GM21381 (cell line): Measurements from ENCODE around the gene SNPH.
"Not testable (repeated sequence)": the region's sequence is repeated elsewhere in the genome, so short reads cannot be mapped to it uniquely, and the experiment has no call there.

Experiments
- ATAC-seq: cut with Tn5 transposase; IDR thresholded peaks from one replicate; pipeline ENCODE4 v1.9.1; 2021; ENCODE audit warnings: mild to moderate bottlenecking, moderate library complexity; ENCODE audit not compliant: unreplicated experiment

SNPH gene

GRCh38 chr20:1266167-1266973 lies at the start of gene SNPH:
Gene SNPH, plus strand, starts transcription at chr20:1266294. Its CDS starts 29,946 bp downstream, at chr20:1296240.
- peak; percentile 65 for ATAC-seq

GRCh38 chr20:1216527-1217427 lies 49.3 kb upstream of the SNPH start:
- not testable (repeated sequence) for ATAC-seq

GRCh38 chr20:1222750-1223149 lies 43.3 kb upstream of the SNPH start:
- ATAC-seq: not testable (repeated sequence)

GRCh38 chr20:1224205-1224890 lies 41.7 kb upstream of the SNPH start:
- no peak for ATAC-seq

- ATAC-seq: no peak
Observed at GRCh38 chr20:1225263-1225782, 40.8 kb upstream of the SNPH start.

GRCh38 chr20:1225783-1226654 lies 40.1 kb upstream of the SNPH start, which contains the start of gene RAD21L1:
Gene RAD21L1, plus strand, starts transcription at chr20:1226044. Its CDS starts 2,410 bp downstream, at chr20:1228454.
- no peak for ATAC-seq

- no peak for ATAC-seq
Observed at GRCh38 chr20:1229541-1229940, 36.6 kb upstream of the SNPH start.

- ATAC-seq: no peak
Observed at GRCh38 chr20:1232286-1233111, 33.6 kb upstream of the SNPH start.

GRCh38 chr20:1240549-1240948 lies 25.5 kb upstream of the SNPH start:
- ATAC-seq: no peak

GRCh38 chr20:1241456-1241855 lies 24.6 kb upstream of the SNPH start:
- no peak for ATAC-seq

GRCh38 chr20:1242099-1242498 lies 24.0 kb upstream of the SNPH start:
- no peak for ATAC-seq

- ATAC-seq: no peak
Observed at GRCh38 chr20:1242530-1242929, 23.6 kb upstream of the SNPH start.

GRCh38 chr20:1245578-1245977 lies 20.5 kb upstream of the SNPH start:
- no peak for ATAC-seq

- no peak for ATAC-seq
Observed at GRCh38 chr20:1247689-1248088, 18.4 kb upstream of the SNPH start.

- not testable (repeated sequence) for ATAC-seq
Observed at GRCh38 chr20:1250282-1250681, 15.8 kb upstream of the SNPH start.

- no peak for ATAC-seq
Observed at GRCh38 chr20:1252416-1252815, 13.7 kb upstream of the SNPH start.

GRCh38 chr20:1254254-1254653 lies 11.8 kb upstream of the SNPH start:
- ATAC-seq: no peak

- ATAC-seq: no peak
Observed at GRCh38 chr20:1255675-1256074, 10.4 kb upstream of the SNPH start.

GRCh38 chr20:1263853-1264252 lies 2.2 kb upstream of the SNPH start:
- ATAC-seq: no peak
